Measurements from ENCODE around the gene THEMIS. TPM values are rescaled to one million over a fixed set of nuclear protein-coding genes. Genes with fewer than 3 reads are reported as not detected.

Gene THEMIS
- total RNA-seq, 2 donors from 2014 or later = not detected

- WGBS, 2 experiments (ENCODE audit: insufficient coverage in 1 of 2, insufficient read length in 1 of 2) = 83 to 86% methylated on average over 1 to 2 of the region's 2 CpGs
Measured at GRCh38 chr6:127776320-127776719, 124.5 kb downstream of the THEMIS start.

GRCh38 chr6:127775371-127775770 lies 125.5 kb downstream of the THEMIS start:
- H3K4me1 Mint-ChIP-seq = peaks cover 3% of the 10 kb centered on the region
- no peaks in the 10 kb centered on the region for H3K9me3 ChIP-seq (ENCODE audit: control insufficient read depth, low read length)
- no peaks in the 10 kb centered on the region for H3K36me3 ChIP-seq (ENCODE audit: control insufficient read depth, insufficient read depth, low read length)
- no peaks in the 10 kb centered on the region for H3K27me3 ChIP-seq (ENCODE audit: control insufficient read depth, insufficient read depth, low read length, poor library complexity, severe bottlenecking)
- WGBS, 2 experiments (ENCODE audit: insufficient coverage in 1 of 2, insufficient read length in 1 of 2) = no CpG with 5 or more reads among the region's 1 CpG
- no peak for DNase-seq
- no peak overlapping the region for H3K4me3 Mint-ChIP-seq
- TF ChIP-seq, protein P1, sequence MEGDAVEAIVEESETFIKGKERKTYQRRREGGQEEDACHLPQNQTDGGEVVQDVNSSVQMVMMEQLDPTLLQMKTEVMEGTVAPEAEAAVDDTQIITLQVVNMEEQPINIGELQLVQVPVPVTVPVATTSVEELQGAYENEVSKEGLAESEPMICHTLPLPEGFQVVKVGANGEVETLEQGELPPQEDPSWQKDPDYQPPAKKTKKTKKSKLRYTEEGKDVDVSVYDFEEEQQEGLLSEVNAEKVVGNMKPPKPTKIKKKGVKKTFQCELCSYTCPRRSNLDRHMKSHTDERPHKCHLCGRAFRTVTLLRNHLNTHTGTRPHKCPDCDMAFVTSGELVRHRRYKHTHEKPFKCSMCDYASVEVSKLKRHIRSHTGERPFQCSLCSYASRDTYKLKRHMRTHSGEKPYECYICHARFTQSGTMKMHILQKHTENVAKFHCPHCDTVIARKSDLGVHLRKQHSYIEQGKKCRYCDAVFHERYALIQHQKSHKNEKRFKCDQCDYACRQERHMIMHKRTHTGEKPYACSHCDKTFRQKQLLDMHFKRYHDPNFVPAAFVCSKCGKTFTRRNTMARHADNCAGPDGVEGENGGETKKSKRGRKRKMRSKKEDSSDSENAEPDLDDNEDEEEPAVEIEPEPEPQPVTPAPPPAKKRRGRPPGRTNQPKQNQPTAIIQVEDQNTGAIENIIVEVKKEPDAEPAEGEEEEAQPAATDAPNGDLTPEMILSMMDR (conservative IDR thresholded peaks at IDR 0.05) = no peak
- no peaks in the 10 kb centered on the region for H3K36me3 Mint-ChIP-seq (ENCODE audit: low read depth)
- H3K27me3 Mint-ChIP-seq (ENCODE audit: insufficient read depth) = no peaks in the 10 kb centered on the region
- H3K4me3 ChIP-seq (ENCODE audit: low read length) = no peak overlapping the region
- H3K27ac Mint-ChIP-seq = no peak overlapping the region
- no peak overlapping the region for H3K9ac ChIP-seq (ENCODE audit: extremely low read depth, low read length, poor library complexity, severe bottlenecking)
- H3K4me1 ChIP-seq (ENCODE audit: control insufficient read depth, insufficient read depth, low read length) = no peaks in the 10 kb centered on the region
- H3K27ac ChIP-seq (ENCODE audit: low read depth, low read length) = no peak overlapping the region
- H3K9me3 Mint-ChIP-seq = peaks cover 2% of the 10 kb centered on the region

More at GRCh38 chr6:127776320-127776719, 124.5 kb downstream of the THEMIS start:
- Histone ChIP-seq H3K9ac (ENCODE audit: extremely low read depth, low read length, poor library complexity, severe bottlenecking) (no peak overlapping the region), H3K9me3 (ENCODE audit: control insufficient read depth, low read length) (no peaks in the 10 kb centered on the region), H3K4me3 (ENCODE audit: low read length) (no peak overlapping the region), H3K27me3 (ENCODE audit: control insufficient read depth, insufficient read depth, low read length, poor library complexity, severe bottlenecking) (no peaks in the 10 kb centered on the region), H3K4me1 (ENCODE audit: control insufficient read depth, insufficient read depth, low read length) (no peaks in the 10 kb centered on the region), H3K27ac (ENCODE audit: low read depth, low read length) (no peak overlapping the region), H3K36me3 (ENCODE audit: control insufficient read depth, insufficient read depth, low read length) (no peaks in the 10 kb centered on the region)
- Mint-ChIP-seq H3K27me3 (ENCODE audit: insufficient read depth) (no peaks in the 10 kb centered on the region), H3K4me3 (no peak overlapping the region), H3K36me3 (ENCODE audit: low read depth) (no peaks in the 10 kb centered on the region), H3K4me1 (no peaks in the 10 kb centered on the region), H3K27ac (no peak overlapping the region), H3K9me3 (no peaks in the 10 kb centered on the region)
- no peak for DNase-seq
- TF ChIP-seq, protein P1 (conservative IDR thresholded peaks at IDR 0.05) = no peak

DNA sequence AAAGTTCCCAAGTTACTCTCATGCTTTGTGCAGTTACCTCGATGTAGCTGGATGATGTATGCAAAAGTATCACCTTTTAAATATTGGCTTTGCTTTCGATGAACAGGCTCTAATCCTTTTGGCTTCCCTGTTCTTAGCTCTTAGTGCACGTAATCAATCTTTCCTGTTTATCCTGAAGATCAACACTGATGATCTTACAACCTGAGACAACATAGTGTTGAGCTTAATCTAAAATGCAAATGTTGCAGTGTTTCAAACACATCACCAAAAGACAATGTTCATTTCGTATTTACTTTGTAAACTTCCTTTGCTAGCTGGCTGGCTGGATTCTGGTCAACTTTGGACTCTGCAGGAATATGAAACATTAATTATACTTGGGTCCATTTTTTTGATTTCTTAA lies 132.1 kb downstream of the THEMIS start:
- peak overlapping the region; percentile 1 for H3K4me3 Mint-ChIP-seq
- H3K9me3 ChIP-seq (ENCODE audit: control insufficient read depth, low read length) = no peaks in the 10 kb centered on the region
- TF ChIP-seq, protein P1 (conservative IDR thresholded peaks at IDR 0.05) = no peak
- H3K4me1 Mint-ChIP-seq = peaks cover 18% of the 10 kb centered on the region
- no peaks in the 10 kb centered on the region for H3K36me3 ChIP-seq (ENCODE audit: control insufficient read depth, insufficient read depth, low read length)
- H3K9me3 Mint-ChIP-seq = peaks cover 6% of the 10 kb centered on the region
- H3K27me3 Mint-ChIP-seq (ENCODE audit: insufficient read depth) = no peaks in the 10 kb centered on the region
- H3K4me1 ChIP-seq (ENCODE audit: control insufficient read depth, insufficient read depth, low read length) = peaks cover 8% of the 10 kb centered on the region
- H3K36me3 Mint-ChIP-seq (ENCODE audit: low read depth) = no peaks in the 10 kb centered on the region
- no peak overlapping the region for H3K9ac ChIP-seq (ENCODE audit: extremely low read depth, low read length, poor library complexity, severe bottlenecking)
- no peak for DNase-seq
- 77 to 84% methylated on average over 3 to 4 of the region's 4 CpGs for WGBS, 2 experiments (ENCODE audit: insufficient coverage in 1 of 2, insufficient read length in 1 of 2)
- H3K27ac ChIP-seq (ENCODE audit: low read depth, low read length) = no peak overlapping the region
- H3K4me3 ChIP-seq (ENCODE audit: low read length) = no peak overlapping the region
- peak overlapping the region; percentile 29 for H3K27ac Mint-ChIP-seq
- no peaks in the 10 kb centered on the region for H3K27me3 ChIP-seq (ENCODE audit: control insufficient read depth, insufficient read depth, low read length, poor library complexity, severe bottlenecking)
